ENCODE results near the gene ABT1. TPM values are rescaled to one million over a fixed set of nuclear protein-coding genes. Genes with fewer than 3 reads are reported as not detected.

The ABT1 gene
- total RNA-seq, 1 experiment from 2014 or later, result 19.5 TPM

GRCh38 chr6:26554697-26555504 is 41.9 kb upstream of the ABT1 start:
- Histone ChIP-seq H3K4me3 (peak overlapping the region; percentile 69), H3K9me2 (ENCODE audit: insufficient read depth) (no peaks in the 10 kb centered on the region), H3K36me3 (ENCODE audit: low read depth) (no peaks in the 10 kb centered on the region), H4K20me1 (ENCODE audit: insufficient read depth) (no peaks in the 10 kb centered on the region), H2AFZ (peak overlapping the region; percentile 77), H3K27me3 (ENCODE audit: insufficient read depth, low read depth) (no peaks in the 10 kb centered on the region), H3K4me1 (replicated peaks; ENCODE audit: insufficient read depth) (peaks cover 31% of the 10 kb centered on the region), H3K27ac (peak overlapping the region; percentile 60), H3K79me2 (ENCODE audit: low read depth) (no peaks in the 10 kb centered on the region), H3F3A (ENCODE audit: insufficient read depth, low read depth) (peaks cover 56% of the 10 kb centered on the region), H3K4me2 (peak overlapping the region; percentile 84), H3K9me3 (ENCODE audit: insufficient read depth, low read depth) (no peaks in the 10 kb centered on the region)
- no TSS peak for BruUV-seq (replicated peaks)
- CTCF ChIA-PET, result interaction anchor here (0.6 to 0.7 kb wide), 3 partner anchors 213 to 241 kb away, joined by 3 to 4 read pairs (median 3); no protein-coding TSS in a partner anchor
- intact Hi-C loops (cut with micrococcal nuclease; ENCODE audit: unreplicated experiment), result loop anchor here (1.0 to 5.0 kb wide), 3 partner anchors 34 to 243 kb away; no protein-coding TSS in a partner anchor
- TF ChIP-seq EZH2 (IDR thresholded peaks at IDR 0.05; ENCODE audit: low read depth), result no peak
- TF ChIP-seq CTCF (conservative IDR thresholded peaks at IDR 0.05), result no peak
- DNase-seq, result peak; percentile 64 to 68
- POLR2A ChIA-PET (ENCODE audit: unreplicated experiment), result interaction anchor here (0.5 to 0.7 kb wide), 3 partner anchors 33 to 355 kb away, joined by 3 to 7 read pairs (median 3); a partner anchor contains a TSS

GRCh38 chr6:26555505-26556262 is 41.1 kb upstream of the ABT1 start:
- H3K4me2 ChIP-seq, result peak overlapping the region; percentile 84
- H3K36me3 ChIP-seq (ENCODE audit: low read depth), result no peaks in the 10 kb centered on the region
- no peaks in the 10 kb centered on the region for H3K27me3 ChIP-seq (ENCODE audit: insufficient read depth, low read depth)
- ChIA-PET CTCF (interaction anchor here (0.7 kb wide), 1 partner anchor 242 kb away, joined by 4 read pairs; no protein-coding TSS in a partner anchor), POLR2A (ENCODE audit: unreplicated experiment) (interaction anchor here (0.5 to 0.7 kb wide), 5 partner anchors 13 to 216 kb away, joined by 3 to 8 read pairs (median 7); no protein-coding TSS in a partner anchor)
- H3K79me2 ChIP-seq (ENCODE audit: low read depth), result no peaks in the 10 kb centered on the region
- peak overlapping the region; percentile 69 for H3K4me3 ChIP-seq
- no peaks in the 10 kb centered on the region for H3K9me2 ChIP-seq (ENCODE audit: insufficient read depth)
- intact Hi-C loops (cut with micrococcal nuclease; ENCODE audit: unreplicated experiment), result loop anchor here (1.0 kb wide), 1 partner anchor 13 kb away; no protein-coding TSS in a partner anchor
- BruUV-seq (replicated peaks), result no TSS peak
- DNase-seq, result peak in 1 of 2 experiments; percentile 24
- H2AFZ ChIP-seq, result peak overlapping the region; percentile 50
- H3K9me3 ChIP-seq (ENCODE audit: insufficient read depth, low read depth), result no peaks in the 10 kb centered on the region
- H3K4me1 ChIP-seq (replicated peaks; ENCODE audit: insufficient read depth), result peaks cover 31% of the 10 kb centered on the region
- H3F3A ChIP-seq (ENCODE audit: insufficient read depth, low read depth), result peaks cover 56% of the 10 kb centered on the region
- H4K20me1 ChIP-seq (ENCODE audit: insufficient read depth), result no peaks in the 10 kb centered on the region
- H3K27ac ChIP-seq, result peak overlapping the region; percentile 60
- TF ChIP-seq EZH2 (IDR thresholded peaks at IDR 0.05; ENCODE audit: low read depth), result no peak
- TF ChIP-seq CTCF (conservative IDR thresholded peaks at IDR 0.05), result no peak
